IPS-18a (cell line): ENCODE measurements around the gene KIF21A.

Source experiments
- H3K27ac ChIP-seq: one replicate; pipeline ENCODE4 v1.5.1; 2013; ENCODE audit warnings: low read length
- H3K27me3 ChIP-seq: one replicate; pipeline ENCODE4 v1.6.1; 2013; ENCODE audit warnings: mild to moderate bottlenecking, low read length; ENCODE audit not compliant: control insufficient read depth, insufficient read depth
- H3K36me3 ChIP-seq: one replicate; pipeline ENCODE4 v1.6.1; 2013; ENCODE audit warnings: low read depth, low read length; ENCODE audit not compliant: control insufficient read depth
- H3K4me1 ChIP-seq: one replicate; pipeline ENCODE4 v1.6.1; 2013; ENCODE audit warnings: low read depth, low read length; ENCODE audit not compliant: control insufficient read depth
- H3K4me3 ChIP-seq: one replicate; pipeline ENCODE4 v1.5.1; 2013; ENCODE audit warnings: low read length
- H3K9ac ChIP-seq: one replicate; pipeline ENCODE4 v1.6.1; 2013; ENCODE audit warnings: mild to moderate bottlenecking, low read length, moderate library complexity
- H3K9me3 ChIP-seq: one replicate; pipeline ENCODE4 v1.6.1; 2013; ENCODE audit warnings: low read depth, low read length; ENCODE audit not compliant: control insufficient read depth

Gene KIF21A

DNA sequence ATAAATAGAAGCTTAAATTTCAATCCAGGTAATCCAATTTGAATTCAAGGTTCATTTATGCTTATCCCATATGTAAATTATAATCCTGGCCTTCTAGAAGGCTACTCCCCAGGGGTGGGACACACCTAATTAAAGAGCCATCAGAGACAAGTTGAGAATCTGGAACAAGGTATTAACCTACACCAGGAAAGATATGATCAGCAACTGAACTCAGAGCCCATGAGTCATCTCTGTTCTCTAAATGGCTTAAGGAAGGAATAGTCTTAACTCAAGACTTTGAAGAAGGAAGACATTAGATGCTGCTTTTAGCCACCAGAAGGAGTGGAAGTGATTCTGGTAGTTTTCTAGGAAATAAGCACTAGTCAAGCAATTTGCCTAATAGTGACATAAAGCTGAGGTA lies 88.0 kb downstream of the KIF21A start:
- Histone ChIP-seq H3K27ac (no peak overlapping the region), H3K36me3 (peaks cover 12% of the 10 kb centered on the region), H3K4me1 (no peaks in the 10 kb centered on the region), H3K9me3 (no peaks in the 10 kb centered on the region), H3K27me3 (no peaks in the 10 kb centered on the region), H3K4me3 (no peak overlapping the region), H3K9ac (no peak overlapping the region)

DNA sequence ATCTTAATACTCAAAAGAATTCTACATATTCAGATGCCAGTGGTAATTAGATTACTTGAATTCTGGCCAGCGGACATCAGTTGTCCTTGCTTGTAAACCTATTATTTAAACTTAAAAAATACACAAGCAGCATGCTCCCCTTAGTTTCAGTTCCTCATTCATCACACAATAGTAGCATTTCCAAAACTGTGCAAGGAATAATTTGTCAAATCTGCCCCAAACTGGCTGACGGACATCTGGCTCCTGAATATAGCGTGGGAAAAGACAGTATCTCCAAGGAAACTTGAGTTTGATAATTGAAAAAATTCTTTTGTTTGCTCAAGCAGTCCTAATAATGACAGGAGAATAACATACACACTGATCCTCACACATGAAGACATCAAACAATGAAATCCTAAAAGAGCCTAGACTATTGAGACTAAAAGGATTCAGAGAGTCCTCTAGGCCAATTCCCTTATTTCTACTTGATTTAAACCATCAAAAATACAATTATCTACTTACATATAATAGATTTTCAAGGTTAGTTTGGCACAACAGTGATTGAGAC lies 90.4 kb downstream of the KIF21A start:
- peaks cover 6% of the 10 kb centered on the region for H3K4me1 ChIP-seq
- H3K9me3 ChIP-seq, result no peaks in the 10 kb centered on the region
- no peaks in the 10 kb centered on the region for H3K27me3 ChIP-seq
- peaks cover 9% of the 10 kb centered on the region for H3K36me3 ChIP-seq
- no peak overlapping the region for H3K9ac ChIP-seq
- H3K27ac ChIP-seq, result no peak overlapping the region
- H3K4me3 ChIP-seq, result no peak overlapping the region

DNA sequence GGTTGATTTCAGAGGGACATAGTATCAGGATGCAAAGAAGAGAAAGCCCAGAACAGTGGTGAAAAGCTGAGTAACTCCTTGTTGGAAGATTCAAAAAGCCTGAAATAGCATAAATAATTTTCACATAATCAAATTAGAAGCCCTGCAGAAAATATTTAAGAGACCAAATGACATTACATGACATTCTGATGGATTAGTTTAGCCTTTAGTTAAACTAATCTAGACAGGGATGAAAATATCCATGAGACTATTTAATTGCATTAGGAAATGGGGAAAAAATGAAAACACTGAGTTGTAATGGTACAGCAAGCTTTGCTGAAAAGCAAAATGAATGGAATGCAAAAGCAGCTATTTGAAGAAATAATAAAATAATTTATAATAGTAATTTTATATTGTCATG lies 91.8 kb downstream of the KIF21A start:
- H3K4me3 ChIP-seq, result no peak overlapping the region
- H3K27ac ChIP-seq, result no peak overlapping the region
- H3K9me3 ChIP-seq, result no peaks in the 10 kb centered on the region
- H3K4me1 ChIP-seq, result peaks cover 6% of the 10 kb centered on the region
- H3K27me3 ChIP-seq, result no peaks in the 10 kb centered on the region
- no peak overlapping the region for H3K9ac ChIP-seq
- H3K36me3 ChIP-seq, result peaks cover 9% of the 10 kb centered on the region

DNA sequence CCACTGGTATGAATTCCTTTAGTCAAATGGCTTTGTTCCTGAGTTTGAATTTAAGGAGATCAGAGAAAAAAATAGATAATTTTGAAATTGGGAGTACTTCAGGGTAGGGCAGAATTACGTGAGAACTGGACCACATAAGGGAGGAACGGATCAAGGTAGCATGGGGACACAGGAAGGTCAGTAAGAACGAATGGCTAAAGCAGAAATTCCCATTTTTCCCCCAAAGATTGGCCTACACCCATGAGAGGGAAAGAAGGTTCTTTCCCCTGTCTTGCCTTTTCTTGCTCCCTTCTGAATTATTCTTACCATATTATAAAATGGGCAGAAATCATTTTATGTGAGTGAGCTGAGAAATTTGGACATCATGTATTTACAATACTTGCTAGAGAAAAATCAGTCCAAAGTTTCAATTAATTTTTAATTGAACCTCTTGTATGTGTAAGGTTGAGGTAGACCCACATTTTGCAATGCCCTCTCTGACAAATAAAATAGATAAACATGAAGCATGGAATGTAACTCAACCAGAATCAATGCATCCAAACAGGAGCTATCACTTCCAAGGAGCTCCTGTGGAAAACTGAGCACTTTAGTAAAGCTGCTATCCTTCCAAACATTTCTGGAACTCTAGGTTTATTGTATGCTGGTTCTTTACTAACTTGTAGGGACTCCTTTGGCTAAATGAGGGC lies 93.8 kb downstream of the KIF21A start:
- H3K27me3 ChIP-seq, result no peaks in the 10 kb centered on the region
- peaks cover 9% of the 10 kb centered on the region for H3K36me3 ChIP-seq
- no peak overlapping the region for H3K4me3 ChIP-seq
- H3K9me3 ChIP-seq, result no peaks in the 10 kb centered on the region
- no peak overlapping the region for H3K9ac ChIP-seq
- H3K4me1 ChIP-seq, result peaks cover 6% of the 10 kb centered on the region
- H3K27ac ChIP-seq, result no peak overlapping the region

DNA sequence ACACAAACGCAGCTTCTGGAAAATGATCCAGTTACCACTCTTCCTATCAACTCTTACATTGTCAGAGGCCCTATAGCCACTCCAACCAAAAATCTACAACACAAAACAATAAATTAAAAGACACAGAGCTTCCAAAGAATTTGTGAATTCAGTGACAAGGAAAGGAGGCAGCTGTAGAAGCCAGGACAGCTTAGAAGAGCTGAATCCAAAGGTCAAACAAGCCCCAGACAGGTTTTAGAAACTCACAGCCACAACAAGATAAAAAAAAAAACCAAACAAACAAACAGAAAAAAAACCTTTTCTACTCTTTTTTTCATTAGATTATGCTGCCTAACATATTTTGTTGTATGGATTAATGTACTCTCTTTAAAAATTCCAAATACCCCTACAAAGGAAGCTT lies 94.4 kb downstream of the KIF21A start:
- Histone ChIP-seq H3K4me3 (no peak overlapping the region), H3K9ac (no peak overlapping the region), H3K27me3 (no peaks in the 10 kb centered on the region), H3K27ac (no peak overlapping the region), H3K4me1 (peaks cover 6% of the 10 kb centered on the region), H3K36me3 (peaks cover 9% of the 10 kb centered on the region), H3K9me3 (no peaks in the 10 kb centered on the region)

DNA sequence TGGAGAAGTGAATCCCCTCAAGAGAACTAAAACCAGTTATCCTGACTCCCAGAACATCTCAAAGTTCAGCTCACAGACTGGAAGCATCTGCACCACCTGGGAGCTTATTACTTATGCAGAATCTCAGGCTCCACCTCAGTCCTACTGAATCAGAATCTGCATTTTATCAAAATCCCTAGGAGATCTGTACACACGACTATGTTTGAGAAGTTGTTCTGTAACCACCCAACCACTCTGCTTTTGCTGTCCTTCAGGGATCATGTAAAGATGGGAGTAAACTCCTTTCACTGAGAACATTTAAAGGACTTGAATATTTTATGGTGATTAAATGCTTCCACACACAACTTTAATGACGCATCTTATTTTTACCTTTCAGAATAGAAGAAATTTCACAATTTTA lies 98.0 kb downstream of the KIF21A start:
- peaks cover 15% of the 10 kb centered on the region for H3K36me3 ChIP-seq
- no peaks in the 10 kb centered on the region for H3K9me3 ChIP-seq
- no peak overlapping the region for H3K9ac ChIP-seq
- no peak overlapping the region for H3K27ac ChIP-seq
- no peaks in the 10 kb centered on the region for H3K27me3 ChIP-seq
- no peak overlapping the region for H3K4me3 ChIP-seq
- peaks cover 6% of the 10 kb centered on the region for H3K4me1 ChIP-seq

DNA sequence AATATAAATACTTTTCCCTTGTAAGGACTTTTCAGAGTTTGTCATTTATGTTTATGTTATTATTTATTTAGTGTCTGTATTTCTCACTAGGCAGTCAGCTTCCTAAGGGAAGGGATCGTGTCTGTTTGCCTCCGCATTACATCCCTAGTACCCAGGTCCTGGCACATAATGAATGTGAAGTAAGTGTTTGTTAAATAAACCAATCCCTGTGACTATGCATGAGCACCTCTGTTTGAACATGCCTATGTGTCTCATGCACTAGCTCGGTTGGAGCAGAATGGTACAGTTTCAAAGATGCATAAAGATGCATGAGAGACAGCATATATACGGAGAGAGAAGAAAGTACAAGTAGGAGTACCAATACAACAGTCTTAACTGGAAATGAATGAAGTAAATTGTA lies 99.3 kb downstream of the KIF21A start:
- Histone ChIP-seq H3K9me3 (no peaks in the 10 kb centered on the region), H3K36me3 (peaks cover 19% of the 10 kb centered on the region), H3K27ac (no peak overlapping the region), H3K9ac (no peak overlapping the region), H3K4me1 (peaks cover 4% of the 10 kb centered on the region), H3K27me3 (no peaks in the 10 kb centered on the region), H3K4me3 (no peak overlapping the region)

DNA sequence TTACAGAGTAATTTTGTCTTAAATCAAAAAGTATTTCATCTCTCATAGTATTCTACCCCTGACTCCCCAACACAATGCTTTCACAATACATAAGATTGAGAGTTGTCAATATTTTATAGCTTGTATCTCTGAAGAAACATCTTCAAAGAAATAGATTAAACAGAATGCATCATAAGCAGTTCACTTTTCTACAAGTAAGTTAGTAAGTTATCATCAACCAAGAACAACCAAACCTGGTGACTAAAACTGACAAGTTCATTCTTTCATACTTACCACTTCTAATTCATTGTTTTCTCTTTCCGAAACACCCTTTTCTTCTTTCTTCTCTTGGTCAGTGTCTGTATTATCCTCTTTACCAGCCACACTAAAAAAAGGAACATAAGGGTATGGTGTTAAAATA lies 101.2 kb downstream of the KIF21A start:
- no peaks in the 10 kb centered on the region for H3K27me3 ChIP-seq
- no peaks in the 10 kb centered on the region for H3K9me3 ChIP-seq
- H3K4me3 ChIP-seq, result no peak overlapping the region
- H3K9ac ChIP-seq, result no peak overlapping the region
- no peaks in the 10 kb centered on the region for H3K4me1 ChIP-seq
- H3K27ac ChIP-seq, result no peak overlapping the region
- H3K36me3 ChIP-seq, result peaks cover 19% of the 10 kb centered on the region

DNA sequence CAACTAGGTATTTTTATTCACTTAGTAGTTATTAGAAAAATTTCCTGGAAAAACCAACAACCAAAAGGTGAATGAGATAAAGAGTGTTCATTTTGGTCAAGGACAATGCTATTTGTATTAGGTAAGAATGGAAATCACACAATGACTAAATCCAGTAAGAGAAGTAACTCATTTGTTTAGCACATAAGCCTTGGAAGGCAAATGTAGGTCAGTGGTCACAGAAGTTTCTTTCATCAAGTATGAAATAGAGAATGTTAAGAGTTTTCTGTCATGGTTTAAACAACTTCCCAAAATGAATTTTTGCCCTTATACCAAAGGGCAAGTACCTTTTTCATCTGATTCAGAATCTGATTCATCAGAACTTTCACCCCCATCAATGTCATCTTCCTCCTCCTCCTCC lies 101.7 kb downstream of the KIF21A start:
- peaks cover 19% of the 10 kb centered on the region for H3K36me3 ChIP-seq
- H3K4me1 ChIP-seq, result no peaks in the 10 kb centered on the region
- no peaks in the 10 kb centered on the region for H3K27me3 ChIP-seq
- H3K9me3 ChIP-seq, result no peaks in the 10 kb centered on the region
- H3K27ac ChIP-seq, result no peak overlapping the region
- no peak overlapping the region for H3K9ac ChIP-seq
- H3K4me3 ChIP-seq, result no peak overlapping the region

DNA sequence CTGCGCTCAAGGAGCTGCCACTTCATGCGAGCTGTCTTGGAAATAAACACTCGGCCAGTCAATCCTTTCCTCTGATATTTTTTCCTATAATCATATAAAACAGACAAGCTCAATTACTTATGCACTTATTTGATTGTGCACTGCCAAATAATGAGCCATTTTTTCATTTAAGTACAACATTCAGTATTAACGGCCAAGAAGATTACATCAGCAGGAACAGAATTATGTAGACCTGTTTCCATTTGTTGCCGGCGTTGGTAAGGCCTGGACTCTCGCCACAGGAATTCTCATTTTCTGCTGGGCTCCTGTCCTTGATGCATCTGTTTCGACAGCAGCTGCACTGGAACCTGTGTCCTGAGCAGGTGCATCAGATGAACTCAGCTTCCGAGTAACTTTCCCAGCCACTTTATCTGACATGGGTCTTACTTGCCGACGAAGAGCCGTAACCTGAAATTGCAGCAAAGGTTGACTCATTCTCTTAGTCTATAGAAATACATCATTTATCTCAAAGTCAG lies 110.2 kb downstream of the KIF21A start:
- H3K9ac ChIP-seq, result no peak overlapping the region
- no peak overlapping the region for H3K4me3 ChIP-seq
- H3K27me3 ChIP-seq, result no peaks in the 10 kb centered on the region
- H3K9me3 ChIP-seq, result no peaks in the 10 kb centered on the region
- no peak overlapping the region for H3K27ac ChIP-seq
- H3K4me1 ChIP-seq, result no peaks in the 10 kb centered on the region
- peaks cover 31% of the 10 kb centered on the region for H3K36me3 ChIP-seq

DNA sequence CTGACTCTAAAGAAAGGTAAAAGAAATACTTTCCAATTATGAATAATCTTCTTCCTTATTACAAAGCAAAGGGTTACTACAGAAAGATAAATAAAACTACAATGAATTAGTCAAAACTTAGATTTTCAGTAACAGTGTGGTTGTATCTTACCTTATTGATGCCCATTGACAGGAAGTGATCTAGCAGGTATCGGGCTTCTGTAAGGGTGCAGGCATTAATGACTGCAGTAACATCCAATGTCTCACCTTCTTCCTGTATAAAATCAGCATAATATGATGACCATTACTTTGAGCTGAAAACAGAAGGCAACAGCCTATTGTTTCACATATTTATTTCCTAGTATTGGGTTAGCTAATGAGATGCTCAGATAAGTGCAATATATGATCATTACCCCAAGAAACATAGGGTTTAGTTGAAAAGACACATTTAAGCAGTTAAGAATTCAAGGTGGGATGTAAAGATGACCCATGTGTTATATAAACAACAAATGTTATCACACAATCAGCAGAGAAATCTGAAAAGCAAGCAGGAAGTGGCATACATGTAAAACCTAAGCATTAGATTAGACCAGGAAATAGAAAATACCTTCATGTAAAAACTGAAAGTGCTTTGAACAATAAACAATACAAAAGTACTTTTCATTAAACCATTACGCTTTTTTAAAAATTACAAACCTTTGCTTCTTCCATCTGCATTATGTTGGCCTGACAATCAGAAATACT lies 111.2 kb downstream of the KIF21A start:
- Histone ChIP-seq H3K9ac (no peak overlapping the region), H3K27ac (no peak overlapping the region), H3K27me3 (no peaks in the 10 kb centered on the region), H3K4me3 (no peak overlapping the region), H3K9me3 (no peaks in the 10 kb centered on the region), H3K36me3 (peaks cover 31% of the 10 kb centered on the region), H3K4me1 (no peaks in the 10 kb centered on the region)
